ENCODE measurements around the gene SOS1.

GRCh38 chr2:39142904-39143605 is 22.2 kb upstream of the SOS1 start:
- no peak for TF ChIP-seq SUZ12 (IDR thresholded peaks at IDR 0.05; ENCODE audit: extremely low read depth, insufficient read depth, insufficient read length)
- TF ChIP-seq YY1 (IDR thresholded peaks at IDR 0.05; ENCODE audit: insufficient read depth, insufficient read length), result no peak
- TF ChIP-seq ZNF274 (IDR thresholded peaks at IDR 0.05; ENCODE audit: low read depth, low read length), result no peak
